Testis (tissue), 3 donors: ENCODE data around the gene ZNF20. TPM values are rescaled to one million over a fixed set of nuclear protein-coding genes. Genes with fewer than 3 reads are reported as not detected.
"Not testable (repeated sequence)": the region's sequence is repeated elsewhere in the genome, so short reads cannot be mapped to it uniquely, and the experiment has no call there.

Experiments
- DNase-seq: peaks from one replicate; pipeline ENCODE4 v3.0.0-alpha.2; 2019
- H3K27ac ChIP-seq, 2 donors: fragments of 200-600 bp; sonication (generic); one replicate each; pipeline ENCODE4 v1.5.1; 2019
- H3K27me3 ChIP-seq: fragments of 200-600 bp; sonication (generic); one replicate; pipeline ENCODE4 v1.5.1; 2019
- H3K36me3 ChIP-seq: fragments of 200-600 bp; sonication (generic); one replicate; pipeline ENCODE4 v1.5.1; 2017; ENCODE audit warnings: low read depth; ENCODE audit errors: missing control alignments
- H3K4me1 ChIP-seq: fragments of 200-600 bp; sonication (generic); one replicate; pipeline ENCODE4 v1.5.1; 2019
- H3K4me3 ChIP-seq, 2 donors: fragments of 200-600 bp; sonication (generic); one replicate each; pipeline ENCODE4 v1.5.1; 2017 to 2019
- H3K9me3 ChIP-seq: fragments of 200-600 bp; sonication (generic); one replicate; pipeline ENCODE4 v1.5.1; 2017
- CTCF ChIP-seq, 3 experiments: fragments of 450-650 bp in 2 of 3; fragments of 200-600 bp in 1 of 3; sonication (generic) in 1 of 3; IDR thresholded peaks; one replicate each; pipeline ENCODE4 v1.5.1; 2016 to 2019; ENCODE audit warnings: antibody characterized with exemption in 3 of 3, mild to moderate bottlenecking in 2 of 3, moderate library complexity in 1 of 3
- POLR2A ChIP-seq: fragments of 450-650 bp; IDR thresholded peaks from one replicate; pipeline ENCODE4 v1.6.1; 2017; ENCODE audit warnings: antibody characterized with exemption, mild to moderate bottlenecking, moderate library complexity
- WGBS, 2 donors: methylation state at CpG; one replicate each; pipeline ENCODE4 v1.1.5; 2018; 5-methylcytosine and 5-hydroxymethylcytosine counted together
- intact Hi-C: fragments of 100-400 bp; cut with DNase I; formaldehyde crosslinking; loops from one replicate; pipeline ENCODE4 v1.15.1; 2023; ENCODE audit warnings: low total_unique reads
- polyA plus RNA-seq: library from polyadenylated mRNA; stranded (reverse); fragments of 350-450 nt; fragmentation: Illumina TruSeq; extraction: RNeasy Lipid Tissue Mini Kit (QIAGEN cat#74804); gene quantifications from one replicate; pipeline ENCODE4 v1.2.3, GENCODE V29; 2014; ENCODE audit warnings: low read depth, low replicate concordance; ENCODE audit not compliant: insufficient read depth
- total RNA-seq, 2 donors: library from RNA; depleted of rRNA; stranded (reverse); fragments of >200 nt; gene quantifications; one replicate each; pipeline ENCODE4 v1.2.3, GENCODE V29; 2016

The ZNF20 gene
- total and polyA plus RNA-seq, 3 donors from 2014 or later = 7.5 to 10.9 (median 8.9) TPM

- H3K27ac ChIP-seq = peak overlapping the region in 1 of 2 donors; percentile 84
- H3K4me3 ChIP-seq = peak overlapping the region; percentile 55 to 78
- H3K9me3 ChIP-seq = no peaks in the 10 kb centered on the region
- H3K4me1 ChIP-seq = no peaks in the 10 kb centered on the region
- no peak for DNase-seq
- no peak for TF ChIP-seq POLR2A
- no peak for TF ChIP-seq CTCF (IDR thresholded peaks at IDR 0.05)
- WGBS, 2 donors = 27 to 30% methylated on average over 10 of the region's 10 CpGs
- no peaks in the 10 kb centered on the region for H3K27me3 ChIP-seq
- intact Hi-C loops = no loop called here
- H3K36me3 ChIP-seq = no peaks in the 10 kb centered on the region
These were observed 47.2 kb downstream of the ZNF20 start for GRCh38 chr19:12092956-12093355.

DNA sequence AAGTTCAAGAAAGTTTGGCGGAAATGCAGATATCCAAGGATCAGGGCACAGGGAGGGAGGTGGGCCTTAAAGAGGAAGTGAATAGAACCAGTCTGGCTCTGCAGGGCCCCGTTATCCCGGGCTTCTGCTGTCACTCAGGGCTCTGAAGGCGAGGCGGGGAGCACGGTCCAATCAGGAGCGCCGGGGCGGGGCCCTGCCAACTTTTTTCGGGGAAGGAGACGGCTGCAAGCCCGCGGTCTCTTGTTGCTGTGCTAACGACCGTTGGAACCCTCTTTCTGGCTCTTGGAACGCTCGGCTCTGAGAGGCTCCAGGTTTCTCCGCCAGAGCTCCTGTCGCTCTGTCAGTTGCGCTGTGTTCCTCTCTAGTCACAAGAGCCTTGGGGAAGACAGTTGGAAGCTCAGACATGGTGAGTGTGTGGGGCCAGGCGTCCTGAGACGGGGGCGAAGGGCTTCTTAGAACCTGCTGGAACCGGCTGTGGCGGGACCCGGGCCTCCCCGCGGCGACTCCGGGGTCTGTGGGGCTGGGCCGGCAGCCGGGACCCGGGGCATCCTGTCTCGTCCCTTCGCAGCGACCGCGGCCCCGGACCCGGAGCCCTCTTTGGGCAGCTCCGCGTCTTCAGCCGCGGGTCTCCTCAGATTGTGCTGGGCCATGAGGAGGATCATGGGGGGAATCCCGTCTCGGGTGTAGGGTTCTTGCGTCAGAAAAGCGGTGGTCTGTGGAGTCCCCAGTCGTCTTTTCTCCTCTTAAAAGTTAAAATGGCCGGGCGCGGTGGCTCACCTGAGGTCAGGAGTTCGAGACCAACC, 47.9 kb downstream of the ZNF20 start:
- TF ChIP-seq POLR2A (no peak), CTCF (IDR thresholded peaks at IDR 0.05) (no peak)
- intact Hi-C loops = no loop called here
- Histone ChIP-seq H3K4me1 (no peaks in the 10 kb centered on the region), H3K9me3 (no peaks in the 10 kb centered on the region), H3K36me3 (no peaks in the 10 kb centered on the region), H3K27ac (peak overlapping the region; percentile 78 to 84), H3K27me3 (no peaks in the 10 kb centered on the region), H3K4me3 (peak overlapping the region; percentile 55 to 78)
- 2 to 3% methylated on average over 40 to 53 of the region's 53 CpGs for WGBS, 2 donors
- DNase-seq = peak; percentile 93

GRCh38 chr19:12090807-12091206, 49.3 kb downstream of the ZNF20 start:
- H3K36me3 ChIP-seq = no peaks in the 10 kb centered on the region
- TF ChIP-seq POLR2A (no peak), CTCF (IDR thresholded peaks at IDR 0.05) (peak; percentile 14 to 57 (median 46))
- no peak overlapping the region for H3K4me3 ChIP-seq
- H3K27ac ChIP-seq = no peak overlapping the region
- intact Hi-C loops = no loop called here
- H3K9me3 ChIP-seq = no peaks in the 10 kb centered on the region
- DNase-seq = peak; percentile 77
- no peaks in the 10 kb centered on the region for H3K4me1 ChIP-seq
- H3K27me3 ChIP-seq = no peaks in the 10 kb centered on the region
- WGBS, 2 donors = 55 to 57% methylated on average over 5 of the region's 5 CpGs

GRCh38 chr19:12085074-12085818, 54.9 kb downstream of the ZNF20 start:
- H3K27me3 ChIP-seq = no peaks in the 10 kb centered on the region
- DNase-seq = no peak
- no peaks in the 10 kb centered on the region for H3K4me1 ChIP-seq
- intact Hi-C loops = no loop called here
- no peaks in the 10 kb centered on the region for H3K9me3 ChIP-seq
- no peak overlapping the region for H3K4me3 ChIP-seq
- H3K36me3 ChIP-seq = no peaks in the 10 kb centered on the region
- TF ChIP-seq CTCF (IDR thresholded peaks at IDR 0.05) (no peak), POLR2A (no peak)
- H3K27ac ChIP-seq = no peak overlapping the region
- WGBS, 2 donors = 94 to 96% methylated on average over 5 of the region's 5 CpGs

GRCh38 chr19:12083336-12083735, 56.8 kb downstream of the ZNF20 start:
- H3K4me1 ChIP-seq, H3K9me3 ChIP-seq: not testable (repeated sequence)

More at GRCh38 chr19:12083336-12083735, 56.8 kb downstream of the ZNF20 start:
- WGBS, 2 donors = 91 to 94% methylated on average over 6 of the region's 6 CpGs
- H3K4me3 ChIP-seq, DNase-seq, intact Hi-C loops, H3K27me3 ChIP-seq, H3K27ac ChIP-seq, H3K36me3 ChIP-seq: not testable (repeated sequence)
